HL-60 (cell line): ENCODE results near the gene TSKS.

Experiments used
- DNase-seq, 2 experiments: peaks; one replicate each; pipeline ENCODE4 v3.0.0-alpha.2; 2010 to 2020; ENCODE audit warnings: low read depth in 1 of 2, low spot score in 1 of 2
- H3K27ac ChIP-seq: fragments of 250-450 bp; sonication (Bioruptor Pico); replicated peaks from 2 replicates; pipeline ENCODE4 v1.5.1; 2020; ENCODE audit warnings: mild to moderate bottlenecking, moderate library complexity
- H3K27me3 ChIP-seq: fragments of 250-450 bp; sonication (Bioruptor Pico); 2 replicates; pipeline ENCODE4 v1.5.1; 2021; ENCODE audit warnings: mild to moderate bottlenecking, moderate library complexity; ENCODE audit not compliant: insufficient read depth, poor library complexity, severe bottlenecking
- H3K4me3 ChIP-seq: replicated peaks from 2 replicates; pipeline ENCODE4 v1.5.1; 2011; ENCODE audit warnings: mild to moderate bottlenecking, control low read depth, low read length; ENCODE audit not compliant: insufficient read depth
- CTCF ChIP-seq: IDR thresholded peaks from one replicate; pipeline ENCODE4 v1.5.1; 2011; ENCODE audit warnings: low read length, control low read depth, inconsistent platforms; ENCODE audit not compliant: insufficient read depth
- GABPA ChIP-seq: IDR thresholded peaks from 2 replicates; pipeline ENCODE4 v1.6.1; 2012; ENCODE audit warnings: low read depth
- POLR2AphosphoS5 ChIP-seq: IDR thresholded peaks from 2 replicates; pipeline ENCODE4 v1.6.1; 2012; ENCODE audit warnings: low read depth
- REST ChIP-seq: IDR thresholded peaks from 2 replicates; pipeline ENCODE4 v1.6.1; 2012; ENCODE audit warnings: low read depth; ENCODE audit not compliant: insufficient replicate concordance
- SPI1 ChIP-seq: IDR thresholded peaks from 2 replicates; pipeline ENCODE4 v1.6.1; 2012; ENCODE audit warnings: low read depth, mild to moderate bottlenecking, borderline replicate concordance
- long read RNA-seq: library from polyadenylated mRNA; unstranded; transcript quantifications from one replicate; pipeline ENCODE4 v2.0.0, GENCODE V29; 2020

TSKS gene
- long read RNA-seq = 0 reads

DNA sequence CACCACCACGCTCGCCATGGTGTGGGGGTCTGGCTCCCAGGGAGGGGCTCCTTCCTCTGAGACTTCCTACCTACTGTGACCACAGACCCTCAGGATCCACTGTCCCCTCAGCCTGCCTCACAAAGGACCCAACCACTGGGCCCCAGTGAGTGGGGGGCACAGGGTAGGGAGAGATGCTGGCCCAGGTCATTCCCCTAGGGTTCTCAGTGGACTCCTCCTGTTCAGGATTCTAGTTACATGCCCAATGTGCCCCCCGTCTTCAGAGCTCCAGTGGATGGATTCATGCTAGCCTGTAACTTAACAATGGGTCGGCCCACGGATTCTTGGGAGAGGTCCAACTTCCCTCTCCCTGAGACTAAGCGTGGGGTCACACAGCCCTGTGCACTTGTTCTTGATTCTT is at the start of gene TSKS:
TSKS (minus strand) TSS at position 77 of the 400 bp plus-strand sequence; CDS start at position 18, 59 bp downstream.
- H3K27me3 ChIP-seq = no peaks in the 10 kb centered on the region
- H3K4me3 ChIP-seq = no peak within 1 kb of the TSS
- H3K27ac ChIP-seq = no peak within 1 kb of the TSS
- TF ChIP-seq GABPA (no peak), POLR2AphosphoS5 (no peak), SPI1 (no peak)
- DNase-seq = no peak

GRCh38 chr19:49812452-49812996 is 49.4 kb upstream of the TSKS start:
- no peak for DNase-seq
- H3K27me3 ChIP-seq = no peaks in the 10 kb centered on the region
- H3K4me3 ChIP-seq = peak overlapping the region; percentile 47
- H3K27ac ChIP-seq = peak overlapping the region; percentile 95
- TF ChIP-seq CTCF (no peak), GABPA (no peak), POLR2AphosphoS5 (no peak), REST (no peak), SPI1 (no peak)

DNA sequence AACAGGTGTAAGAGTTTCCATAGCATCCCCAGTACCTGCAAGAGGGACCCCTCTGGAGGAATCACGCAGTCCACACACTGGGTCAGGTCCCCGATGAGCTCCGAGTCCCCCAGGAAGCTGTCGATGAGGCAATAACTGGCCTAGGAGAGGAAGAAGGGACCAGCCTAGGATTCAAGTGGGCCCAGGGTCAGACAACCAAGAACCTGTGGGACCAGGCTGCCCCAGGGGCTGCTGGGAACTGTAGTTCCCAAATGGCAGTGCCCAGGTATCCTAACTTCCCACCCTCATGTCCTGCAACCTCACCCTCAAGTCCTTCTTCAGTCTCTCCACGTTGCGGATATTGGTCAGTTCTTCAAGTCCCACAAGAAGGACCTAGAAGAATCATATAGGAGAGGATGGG is 48.2 kb upstream of the TSKS start:
- TF ChIP-seq REST (no peak), CTCF (no peak), SPI1 (no peak), GABPA (no peak), POLR2AphosphoS5 (no peak)
- Histone ChIP-seq H3K4me3 (no peak overlapping the region), H3K27me3 (no peaks in the 10 kb centered on the region), H3K27ac (no peak overlapping the region)
- no peak for DNase-seq

GRCh38 chr19:49809941-49810389 is 46.9 kb upstream of the TSKS start:
- no peaks in the 10 kb centered on the region for H3K27me3 ChIP-seq
- DNase-seq = no peak
- no peak overlapping the region for H3K27ac ChIP-seq
- no peak overlapping the region for H3K4me3 ChIP-seq
- TF ChIP-seq GABPA = no peak
- TF ChIP-seq POLR2AphosphoS5 = no peak
- TF ChIP-seq SPI1 = no peak
- no peak for TF ChIP-seq REST
- TF ChIP-seq CTCF = no peak
